GOT3 (cell line): Measurements from ENCODE around the gene MYO1A.
"Not testable (repeated sequence)": the region's sequence is repeated elsewhere in the genome, so short reads cannot be mapped to it uniquely, and the experiment has no call there.

Experiments used
- DNase-seq: peaks from one replicate; lab custom pipeline; 2025; ENCODE audit warnings: mixed read lengths; lab: John Stamatoyannopoulos, UW

Gene MYO1A

DNA sequence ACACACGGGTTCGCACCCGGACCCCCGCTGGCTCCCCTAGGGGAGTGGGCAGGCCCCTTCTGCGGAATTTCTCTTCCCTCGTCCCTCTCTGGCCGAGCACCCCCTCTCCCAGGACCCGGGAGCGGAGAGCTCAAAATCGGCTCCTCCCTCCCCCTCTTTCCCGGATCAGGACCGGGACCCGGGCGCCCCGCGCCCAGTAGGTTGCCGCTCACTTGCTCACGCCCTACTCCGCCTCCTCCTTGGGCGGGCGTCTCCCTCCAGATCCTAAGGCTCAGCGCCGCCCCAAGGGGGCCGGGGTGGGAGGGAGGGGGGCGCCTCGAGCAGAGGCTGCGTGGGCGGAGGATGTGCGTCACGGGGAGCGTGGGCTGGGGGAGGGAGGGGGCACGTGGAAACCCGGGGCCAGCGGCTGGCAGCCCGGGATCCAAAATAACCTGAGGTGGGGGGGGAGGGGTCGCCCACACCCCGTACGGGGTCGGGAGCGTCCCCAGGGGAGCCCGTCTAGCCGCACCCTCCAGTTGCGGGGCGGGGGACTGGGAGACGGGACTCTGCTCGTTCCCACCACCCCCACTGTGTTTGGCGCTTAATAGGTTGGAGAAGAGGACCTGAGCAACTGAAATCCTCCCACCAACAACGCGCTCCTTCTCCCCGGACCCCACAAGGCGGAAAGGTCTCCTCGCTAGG, 37.2 kb upstream of the MYO1A start:
- peak; percentile 51 for DNase-seq

GRCh38 chr12:57086493-57087009, 36.6 kb upstream of the MYO1A start:
- DNase-seq, result no peak

- DNase-seq, result no peak
Measured at GRCh38 chr12:57085999-57086492, 36.1 kb upstream of the MYO1A start.

- DNase-seq, result no peak
Measured at GRCh38 chr12:57080855-57081254, 30.9 kb upstream of the MYO1A start.

DNA sequence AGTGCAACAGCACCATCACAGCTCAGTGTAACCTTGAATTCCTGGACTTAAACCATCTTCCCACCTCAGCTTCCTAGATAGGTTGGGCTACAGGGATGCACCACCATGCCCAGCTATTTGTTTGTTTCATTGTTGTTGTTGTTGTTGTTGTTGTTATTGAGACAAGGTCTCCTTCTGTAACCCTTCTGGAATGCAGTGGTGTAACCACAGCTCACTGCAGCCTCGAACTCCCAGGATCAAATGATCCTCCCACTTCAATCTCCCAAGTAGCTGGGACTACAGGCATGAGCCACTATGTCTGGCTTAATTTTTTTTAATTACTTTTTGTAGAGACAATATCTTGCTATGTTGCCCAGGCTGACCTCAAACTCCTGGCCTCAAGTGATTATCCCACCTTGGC, 29.9 kb upstream of the MYO1A start:
- no peak for DNase-seq

DNA sequence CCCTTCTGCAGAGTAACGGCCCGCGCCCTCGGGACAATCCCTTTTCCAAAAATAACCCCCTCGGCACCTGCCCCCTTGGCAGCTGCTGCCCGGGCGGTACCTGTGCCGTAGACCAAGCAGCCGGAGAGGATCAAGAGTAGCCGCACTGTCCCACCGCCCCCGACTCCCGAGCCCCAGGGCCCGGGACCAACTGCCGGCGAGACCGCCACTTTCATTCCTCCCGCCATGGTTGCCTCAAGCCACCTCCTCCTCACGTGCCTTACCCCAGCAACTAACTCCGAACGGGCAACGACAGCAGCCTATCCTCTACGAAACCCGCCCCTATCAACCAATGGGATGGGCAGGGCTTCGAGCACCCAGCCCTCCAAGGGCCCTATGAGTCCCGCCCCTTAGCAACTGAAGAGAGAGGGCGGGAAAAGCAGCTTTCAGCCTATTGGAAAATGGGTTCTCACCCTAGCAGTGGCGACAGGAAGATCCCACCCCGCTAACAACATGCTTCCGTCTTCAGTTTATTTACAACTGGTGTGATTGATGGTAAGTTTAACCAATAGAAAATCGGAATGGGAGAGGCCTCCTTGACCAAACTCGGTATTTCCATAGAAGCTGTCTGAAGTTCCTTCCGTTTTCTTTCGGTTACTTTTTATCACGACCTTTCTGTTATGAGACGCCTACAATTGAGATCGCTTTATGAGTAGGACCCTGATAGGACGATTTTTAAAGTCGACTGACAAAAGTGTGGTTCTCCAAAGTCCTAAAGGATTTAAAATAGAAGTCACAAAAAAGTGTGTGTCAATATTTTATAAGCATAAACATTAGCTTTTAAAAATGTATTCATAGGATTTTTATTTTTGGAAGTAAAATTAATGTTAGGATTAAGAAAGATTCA, 28.8 kb upstream of the MYO1A start, which contains the start of gene NEMP1:
NEMP1 (minus strand) TSS at position 273 of the 886 bp plus-strand sequence; CDS start at position 227, 46 bp downstream.
- peak; percentile 64 for DNase-seq

DNA sequence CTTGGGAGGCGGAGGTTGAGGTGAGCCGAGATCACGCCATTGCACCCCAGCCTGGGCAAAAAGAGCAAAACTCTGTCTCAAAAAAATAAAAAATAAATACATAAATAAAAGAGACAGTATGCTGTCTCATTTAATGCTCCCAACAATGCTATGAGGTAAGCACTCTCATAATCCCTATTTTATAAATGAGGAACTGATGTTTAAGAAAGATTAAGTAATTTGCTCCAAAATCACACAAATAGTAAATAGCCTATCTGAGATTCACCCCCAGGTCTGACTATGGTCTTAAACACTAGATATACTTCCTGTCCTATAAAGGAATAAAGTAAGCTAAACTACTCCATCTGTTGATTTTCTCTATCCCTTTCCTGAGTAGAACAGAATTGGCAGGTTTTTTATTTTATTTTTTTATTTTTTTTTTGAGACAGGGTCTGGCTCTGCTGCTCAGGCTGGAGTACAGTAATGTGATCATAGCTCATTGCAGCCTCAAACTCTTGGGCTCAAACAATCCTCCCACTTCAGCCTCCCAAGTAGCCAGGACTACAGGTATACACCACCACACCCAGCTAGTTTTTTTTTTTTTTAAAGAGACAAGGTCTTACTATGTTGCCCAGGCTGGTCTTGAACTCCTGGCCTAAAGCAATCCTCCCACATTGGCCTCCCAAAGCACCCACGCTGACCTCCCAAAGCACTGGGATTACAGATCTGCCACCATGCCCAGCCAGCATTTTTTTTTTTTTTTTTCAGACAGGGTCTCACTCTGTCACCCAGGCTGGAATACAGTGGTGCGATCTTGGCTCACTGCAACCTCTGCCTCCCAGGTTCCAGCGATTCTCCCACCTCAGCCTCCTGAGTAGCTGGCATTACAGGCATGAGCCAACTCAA, 23.9 kb upstream of the MYO1A start:
- DNase-seq, result not testable (repeated sequence)

DNA sequence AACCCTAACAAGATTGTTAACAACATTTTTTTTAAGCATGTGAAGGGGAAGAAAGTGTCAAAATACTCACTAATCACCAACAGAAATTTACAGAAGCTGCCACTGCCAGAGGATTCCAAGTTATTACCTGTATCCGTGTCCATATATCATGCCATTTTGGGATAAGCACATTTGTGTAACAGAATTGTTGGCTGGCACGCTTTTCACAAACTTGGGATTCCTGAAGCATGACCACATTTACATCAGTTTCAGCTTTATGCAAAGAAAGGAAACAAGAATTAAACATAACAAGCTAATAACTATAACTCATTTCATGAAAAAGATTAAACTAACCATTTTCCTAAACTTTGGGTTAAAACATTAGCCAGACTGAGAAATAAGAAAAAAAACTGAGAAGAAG, 22.7 kb upstream of the MYO1A start:
- no peak for DNase-seq

DNA sequence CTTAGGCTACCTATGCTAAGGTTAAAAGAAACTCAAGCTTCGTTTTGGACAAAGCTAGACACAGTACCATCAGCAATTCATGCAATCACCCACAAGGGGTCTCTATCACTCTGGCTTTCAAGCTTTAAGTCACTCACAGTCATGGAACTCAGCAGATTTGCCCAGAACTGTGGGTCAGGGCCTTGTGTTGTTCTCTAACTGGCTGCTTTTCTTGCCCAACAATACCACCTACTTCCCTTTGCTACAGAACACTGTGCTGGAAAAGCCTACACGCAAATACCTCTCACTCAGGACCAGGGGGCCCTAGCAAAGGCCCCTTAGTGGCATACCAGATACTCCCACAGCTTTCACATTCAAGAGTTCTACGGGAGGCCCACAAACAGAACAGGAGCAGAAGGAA, 19.6 kb upstream of the MYO1A start:
- no peak for DNase-seq

- DNase-seq, result no peak
Measured at GRCh38 chr12:57066245-57066644, 16.3 kb upstream of the MYO1A start.

DNA sequence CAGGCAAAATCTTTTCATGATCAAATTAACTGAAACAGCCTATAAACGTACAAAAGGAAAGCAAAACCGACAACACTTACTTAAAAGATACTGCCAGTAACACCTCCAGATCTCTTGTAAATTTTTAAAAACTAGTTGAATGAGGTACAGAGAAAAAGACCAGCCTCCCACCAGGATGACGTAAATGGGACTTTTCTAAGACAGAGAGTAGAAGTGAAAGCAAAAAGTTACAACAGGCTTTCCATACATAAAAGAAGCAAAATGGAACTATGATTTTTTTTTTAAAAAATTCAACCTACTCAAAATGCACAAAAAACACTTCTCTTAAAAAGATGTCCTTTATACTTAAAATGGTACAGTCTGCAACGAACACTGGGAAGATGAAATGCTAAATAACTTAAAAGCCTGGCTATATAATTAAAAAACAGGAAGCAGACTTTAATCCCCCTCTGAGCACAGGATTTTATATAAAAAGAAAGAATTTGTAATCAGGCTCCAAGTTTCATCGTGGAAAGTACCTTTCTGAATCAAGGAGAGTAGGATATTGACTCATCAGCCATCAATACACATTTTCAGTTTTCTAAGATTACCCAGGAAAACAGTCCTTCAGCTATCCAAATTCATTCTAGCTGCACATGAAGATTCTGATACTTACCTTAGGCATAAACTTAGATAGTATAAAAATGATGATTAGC, 14.2 kb upstream of the MYO1A start:
- DNase-seq, result no peak

- DNase-seq, result no peak
Measured at GRCh38 chr12:57058454-57058853, 8.5 kb upstream of the MYO1A start.

DNA sequence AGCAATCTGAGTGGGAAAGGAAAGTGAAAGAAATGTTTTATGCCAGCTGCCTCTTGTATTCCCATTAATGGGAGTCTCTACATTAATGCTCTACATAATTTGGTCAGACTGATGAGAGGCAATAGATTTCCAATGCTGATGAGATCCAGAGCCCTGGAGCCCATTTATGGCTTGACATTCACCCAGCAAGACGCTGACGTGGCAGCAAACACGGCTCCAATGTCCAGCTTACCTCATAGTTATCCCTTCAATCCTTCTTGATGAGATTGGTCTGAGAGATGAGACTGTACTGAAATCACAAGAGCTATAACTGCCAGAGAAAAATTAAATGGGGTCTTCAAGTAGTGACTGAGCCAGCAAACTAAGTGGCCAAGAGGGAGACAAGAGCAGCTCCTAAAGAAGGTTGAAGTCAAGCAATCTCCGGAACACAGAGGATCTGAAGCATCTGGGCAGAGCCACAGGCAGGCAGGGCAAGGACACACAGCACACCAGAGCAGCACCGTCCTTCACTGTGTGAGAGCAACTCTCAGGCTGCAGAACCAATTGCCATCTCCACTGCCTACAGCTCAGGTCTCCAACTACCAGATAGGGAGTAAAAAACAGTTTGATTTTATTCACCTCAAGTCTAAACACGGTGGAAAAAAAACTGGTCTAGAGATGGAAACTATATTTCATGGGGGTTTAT, 7.3 kb upstream of the MYO1A start:
- no peak for DNase-seq

DNA sequence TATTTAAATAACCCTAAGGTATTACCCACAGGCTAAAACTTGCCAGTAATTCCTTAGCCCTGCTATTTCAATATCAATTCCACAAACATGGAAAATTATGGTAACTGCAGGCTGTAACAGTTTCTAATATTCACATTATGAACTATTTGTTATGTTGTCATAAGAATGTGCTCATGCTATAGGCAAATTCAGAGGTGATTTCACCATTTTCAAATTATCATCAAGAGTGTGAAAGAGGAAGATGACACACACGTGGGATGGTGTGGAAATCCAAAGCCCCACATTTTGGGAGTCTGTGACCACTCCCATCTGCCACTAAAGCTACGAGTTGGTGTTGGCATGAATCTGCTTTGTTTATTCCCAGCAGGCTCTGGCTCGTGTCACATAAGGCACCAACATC, 5.9 kb upstream of the MYO1A start:
- no peak for DNase-seq

- not testable (repeated sequence) for DNase-seq
Measured at GRCh38 chr12:57053901-57054300, 4.0 kb upstream of the MYO1A start.

- not testable (repeated sequence) for DNase-seq
Measured at GRCh38 chr12:57053146-57053545, 3.2 kb upstream of the MYO1A start.

GRCh38 chr12:57051011-57051410, 1.1 kb upstream of the MYO1A start:
- no peak for DNase-seq

DNA sequence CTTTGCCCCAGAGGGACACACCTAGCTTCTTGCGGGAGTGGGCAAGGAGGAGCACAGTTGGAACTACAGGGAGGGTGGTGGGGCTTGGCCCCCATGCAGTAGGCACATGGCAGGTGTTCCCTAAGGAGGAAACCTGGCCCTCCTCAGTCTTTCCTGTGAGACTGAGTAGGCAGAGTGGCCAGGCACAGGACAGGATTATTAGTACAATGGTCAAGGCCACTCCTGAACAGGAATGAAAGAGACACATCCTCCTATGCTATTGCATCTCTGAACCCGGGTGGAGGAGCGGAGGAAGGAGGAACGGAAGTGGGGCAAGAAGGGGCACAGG, 846 bp downstream of the MYO1A start:
- DNase-seq, result no peak

- no peak for DNase-seq
Measured at GRCh38 chr12:57048423-57049118, 1.4 kb downstream of the MYO1A start.

DNA sequence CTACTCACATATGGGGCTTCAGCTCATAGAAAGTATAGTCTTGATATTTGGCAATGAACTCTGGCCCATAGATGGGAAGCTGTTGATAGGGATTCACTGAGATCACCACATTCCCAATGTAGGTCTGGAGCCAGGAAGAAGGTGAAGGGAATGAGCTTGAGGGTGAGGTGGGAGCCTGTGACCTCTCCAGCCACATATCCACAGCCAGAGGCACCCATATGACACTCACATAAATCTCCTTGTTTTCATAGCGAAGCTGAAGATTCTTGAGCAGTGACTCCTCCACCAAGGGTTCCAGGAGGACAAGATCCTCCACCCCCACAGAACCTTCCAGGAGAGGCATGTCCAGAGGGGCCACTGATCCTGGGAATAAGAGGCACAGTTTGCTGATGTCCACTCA, 1.9 kb downstream of the MYO1A start:
- no peak for DNase-seq
